Pancreas (tissue), 10 donors: ENCODE data around the gene ECSCR. TPM values are rescaled to one million over a fixed set of nuclear protein-coding genes. Genes with fewer than 3 reads are reported as not detected.
A peak's percentile ranks its signal among the peaks of the same experiment; 100 is the strongest.

Experiments
- ATAC-seq, 4 donors: fragments of 200-7000 bp; cut with Tn5 transposase; one replicate each; pipeline versions ENCODE4 v1.8.0 to v1.9.1; 2020; ENCODE audit warnings: mild to moderate bottlenecking in 4 of 4, moderate library complexity in 4 of 4
- DNase-seq, 6 donors: peaks; one replicate each; pipeline ENCODE4 v3.0.0-alpha.2; 2020
- FAIRE-seq: peaks from 2 replicates; lab custom pipeline; 2012; peaks lifted over from hg19 to GRCh38; lab: Jason Lieb, UNC
- H3K27ac ChIP-seq, 4 donors: fragments of 200-600 bp; sonication (generic); 1 replicate in 3 of 4; 2 replicates in 1 of 4; pipeline versions ENCODE4 v1.5.0 to v1.8.0; 2020
- H3K27me3 ChIP-seq, 4 donors: fragments of 200-600 bp; one replicate each; pipeline ENCODE4 v1.8.0; 2021
- H3K36me3 ChIP-seq, 3 donors: fragments of 200-600 bp; sonication (generic) in 1 of 3; one replicate each; pipeline versions ENCODE4 v1.5.0 to v1.8.0; 2020 to 2021
- H3K4me1 ChIP-seq, 3 donors: fragments of 200-600 bp; one replicate each; pipeline ENCODE4 v1.8.0; 2021
- H3K4me3 ChIP-seq, 4 donors: fragments of 200-600 bp; sonication (generic) in 2 of 4; one replicate each; pipeline versions ENCODE4 v1.5.0 to v1.8.0; 2020 to 2021
- H3K9me3 ChIP-seq, 4 donors: fragments of 200-600 bp; one replicate each; pipeline ENCODE4 v1.8.0; 2021
- whole genome bisulfite sequencing, 2 donors: extraction: QIAGEN DNeasy Blood & Tissue Kit; methylation state at CpG; one replicate each; pipeline ENCODE4 v1.1.7; 2013; 5-methylcytosine and 5-hydroxymethylcytosine counted together
- intact Hi-C, 3 donors: fragments of 100-400 bp; cut with DNase I; formaldehyde crosslinking; loops; one replicate each; pipeline versions ENCODE4 v1.11.1 to v1.14.2; 2022
- polyA plus RNA-seq, 2 donors: library from polyadenylated mRNA; stranded (reverse); fragments of 200-250 nt; gene quantifications; one replicate each; pipeline ENCODE4 v1.2.3, GENCODE V29; 2013
- total RNA-seq, 6 donors: library from RNA; stranded (reverse); fragmentation: NEBNext Ultra II Directional in 4 of 6; extraction: Animal tissue kit (Norgen Biotek cat#: 25700) in 4 of 6; gene quantifications; one replicate each; pipeline versions ENCODE4 v1.2.1 to v1.2.4, GENCODE V29; 2021 to 2023
- TF ChIP-seq, protein P1 (sequence below), 4 donors: fragments of 200-600 bp; sonication (generic) in 3 of 4; IDR thresholded peaks; one replicate each; pipeline versions ENCODE4 v1.5.0 to v1.8.0; 2021; ENCODE audit warnings: antibody characterized with exemption in 4 of 4
- donor health status: healthy with polysubstance abuse.
- donor health status: DM: no; HTN: no; CAD: no; lungs with moderate emphysema.
- donor health status: DM: no; HTN: no; CAD: no.
- donor health status: control.
- donor health status: control.
- donor health status: Bipolar disorder and iron deficiency.
- donor health status: DM: yes; HTN: yes; CAD: no.
- donor health status: DM: no; HTN: no; CAD: no.
- donor health status: DM: no; HTN: no; CAD: no.
- donor health status: DM: yes; HTN: yes; CAD: no.

ECSCR gene
- total and polyA plus RNA-seq, 8 donors, result 1.0 to 8.3 (median 2.8) TPM

DNA sequence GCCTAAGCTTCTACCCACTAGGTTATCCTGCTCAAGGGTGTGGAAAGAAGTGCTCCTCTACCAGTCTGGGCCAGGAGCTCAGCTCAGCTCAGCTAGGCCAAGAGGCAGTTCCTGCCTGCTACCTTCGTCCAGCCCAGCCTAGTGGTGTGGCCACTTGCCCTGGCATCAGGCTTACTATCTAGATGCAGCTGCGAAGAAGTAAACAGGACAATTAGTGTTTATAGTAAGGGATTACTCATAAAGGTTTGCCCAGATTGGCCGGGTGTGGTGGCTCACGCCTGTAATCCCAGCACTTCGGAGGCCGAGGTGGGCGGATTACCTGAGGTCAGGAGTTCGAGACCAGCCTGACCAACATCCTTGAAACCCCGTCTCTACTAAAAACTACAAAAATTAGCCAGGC lies 45.9 kb downstream of the ECSCR start:
- H3K36me3 ChIP-seq, result no peaks in the 10 kb centered on the region
- no peaks in the 10 kb centered on the region for H3K9me3 ChIP-seq
- intact Hi-C loops, result loop anchor here in 1 of 3 donors (5.0 kb wide), 1 partner anchor 96 kb away; no protein-coding TSS in a partner anchor
- DNase-seq, result no peak
- no peaks in the 10 kb centered on the region for H3K27me3 ChIP-seq
- H3K27ac ChIP-seq, result peak overlapping the region in 1 of 4 donors; percentile 25
- ATAC-seq, result no peak
- H3K4me1 ChIP-seq, result no peaks in the 10 kb centered on the region
- no peak overlapping the region for H3K4me3 ChIP-seq
- no peak for FAIRE-seq
- TF ChIP-seq, protein P1, sequence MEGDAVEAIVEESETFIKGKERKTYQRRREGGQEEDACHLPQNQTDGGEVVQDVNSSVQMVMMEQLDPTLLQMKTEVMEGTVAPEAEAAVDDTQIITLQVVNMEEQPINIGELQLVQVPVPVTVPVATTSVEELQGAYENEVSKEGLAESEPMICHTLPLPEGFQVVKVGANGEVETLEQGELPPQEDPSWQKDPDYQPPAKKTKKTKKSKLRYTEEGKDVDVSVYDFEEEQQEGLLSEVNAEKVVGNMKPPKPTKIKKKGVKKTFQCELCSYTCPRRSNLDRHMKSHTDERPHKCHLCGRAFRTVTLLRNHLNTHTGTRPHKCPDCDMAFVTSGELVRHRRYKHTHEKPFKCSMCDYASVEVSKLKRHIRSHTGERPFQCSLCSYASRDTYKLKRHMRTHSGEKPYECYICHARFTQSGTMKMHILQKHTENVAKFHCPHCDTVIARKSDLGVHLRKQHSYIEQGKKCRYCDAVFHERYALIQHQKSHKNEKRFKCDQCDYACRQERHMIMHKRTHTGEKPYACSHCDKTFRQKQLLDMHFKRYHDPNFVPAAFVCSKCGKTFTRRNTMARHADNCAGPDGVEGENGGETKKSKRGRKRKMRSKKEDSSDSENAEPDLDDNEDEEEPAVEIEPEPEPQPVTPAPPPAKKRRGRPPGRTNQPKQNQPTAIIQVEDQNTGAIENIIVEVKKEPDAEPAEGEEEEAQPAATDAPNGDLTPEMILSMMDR (IDR thresholded peaks at IDR 0.05), result no peak
- 85 to 87% methylated on average over 9 of the region's 9 CpGs for WGBS, 2 donors

DNA sequence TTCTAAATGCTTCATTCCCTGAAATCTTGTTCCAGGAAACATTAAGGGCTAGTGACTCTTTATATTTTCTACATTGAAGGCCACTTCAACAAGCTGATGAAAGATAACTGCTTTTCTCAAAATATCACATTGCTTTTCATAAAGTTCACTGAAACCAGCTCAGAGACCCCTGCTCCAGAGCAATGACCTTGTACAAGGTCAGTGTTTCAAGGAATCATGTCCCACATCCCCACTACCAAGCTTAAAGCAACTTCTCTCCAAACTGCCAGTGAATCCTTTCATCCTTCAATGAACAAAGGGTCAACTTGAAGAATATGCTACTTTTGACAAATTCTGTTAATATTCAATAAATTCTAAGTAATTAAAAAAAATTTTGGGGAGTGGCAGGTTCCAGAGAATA lies 46.7 kb downstream of the ECSCR start:
- intact Hi-C loops, result loop anchor here in 1 of 3 donors (5.0 kb wide), 1 partner anchor 96 kb away; no protein-coding TSS in a partner anchor
- FAIRE-seq (no peak), DNase-seq (no peak), ATAC-seq (no peak)
- no peaks in the 10 kb centered on the region for H3K4me1 ChIP-seq
- H3K36me3 ChIP-seq, result no peaks in the 10 kb centered on the region
- no peaks in the 10 kb centered on the region for H3K9me3 ChIP-seq
- H3K4me3 ChIP-seq, result no peak overlapping the region
- H3K27me3 ChIP-seq, result no peaks in the 10 kb centered on the region
- TF ChIP-seq, protein P1 (IDR thresholded peaks at IDR 0.05), result no peak
- peak overlapping the region in 3 of 4 donors; percentile 10 to 25 (median 12) for H3K27ac ChIP-seq

DNA sequence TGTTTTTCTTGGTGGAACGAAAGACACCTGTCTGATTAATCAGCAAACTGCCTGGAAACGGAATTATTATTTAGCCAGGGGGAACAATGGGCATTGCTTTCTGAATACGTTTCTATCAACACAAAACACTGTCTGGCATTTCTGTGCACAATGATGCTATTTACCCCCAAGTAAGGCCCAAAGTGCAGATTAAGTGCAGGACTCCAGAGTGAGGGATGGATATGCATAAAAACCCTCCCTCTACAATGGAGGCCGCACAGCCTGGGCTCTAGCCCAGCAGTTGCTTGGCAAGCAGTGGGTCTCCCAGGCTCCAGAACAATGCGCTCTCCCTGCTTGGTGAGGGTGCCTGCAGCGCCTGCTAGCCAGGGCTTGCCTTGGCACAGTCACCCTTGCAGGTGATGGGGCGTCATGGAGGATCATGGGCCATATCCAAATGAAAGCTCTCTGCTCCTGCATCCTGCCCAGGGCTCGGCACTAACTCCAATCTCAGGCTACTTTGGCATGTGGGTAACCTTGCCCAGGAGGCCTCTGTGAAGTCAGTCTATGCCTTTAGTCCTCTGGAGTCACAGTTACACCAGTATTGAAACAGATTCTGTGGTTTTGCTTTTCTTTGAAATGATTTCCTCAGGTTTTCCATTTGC lies 47.2 kb downstream of the ECSCR start:
- WGBS, 2 donors, result 56 to 60% methylated on average over 8 of the region's 8 CpGs
- TF ChIP-seq, protein P1 (IDR thresholded peaks at IDR 0.05), result no peak
- FAIRE-seq (no peak), ATAC-seq (peak; percentile 44 to 76 (median 65)), DNase-seq (peak in 2 of 6 donors; percentile 33 to 39)
- Histone ChIP-seq H3K36me3 (no peaks in the 10 kb centered on the region), H3K4me3 (no peak overlapping the region), H3K9me3 (no peaks in the 10 kb centered on the region), H3K4me1 (no peaks in the 10 kb centered on the region), H3K27me3 (no peaks in the 10 kb centered on the region), H3K27ac (peak overlapping the region in 3 of 4 donors; percentile 10 to 25 (median 12))
- intact Hi-C loops, result loop anchor here in 1 of 3 donors (5.0 kb wide), 1 partner anchor 97 kb away; no protein-coding TSS in a partner anchor

DNA sequence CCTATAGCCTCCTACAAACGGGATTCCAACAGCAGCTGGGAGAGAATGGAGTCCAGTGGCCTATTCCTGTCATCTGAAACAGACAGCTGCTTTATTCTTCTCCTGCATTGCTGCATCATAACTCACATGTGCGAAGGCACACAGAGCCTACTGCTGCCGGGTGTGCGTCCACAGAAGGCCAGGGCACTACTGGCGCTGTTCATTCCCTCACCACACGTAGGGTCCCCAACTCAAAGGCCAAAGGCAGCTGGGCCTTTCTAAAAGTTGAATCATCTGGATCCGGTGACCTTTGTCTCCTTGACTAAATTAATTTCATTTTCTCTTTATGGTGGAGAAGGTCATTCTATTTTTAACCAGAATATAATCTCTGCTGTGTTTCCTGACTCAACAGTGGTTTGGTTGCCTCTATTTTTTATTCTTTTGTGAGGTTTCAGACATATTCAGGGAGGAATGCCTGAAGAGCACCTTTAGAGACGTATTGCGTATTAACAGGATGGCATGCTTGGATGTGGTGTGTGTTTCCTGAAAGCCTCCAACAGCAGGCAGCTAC lies 47.9 kb downstream of the ECSCR start:
- H3K4me3 ChIP-seq, result no peak overlapping the region
- intact Hi-C loops, result loop anchor here in 1 of 3 donors (5.0 kb wide), 1 partner anchor 98 kb away; no protein-coding TSS in a partner anchor
- FAIRE-seq (no peak), ATAC-seq (peak; percentile 13 to 42 (median 40)), DNase-seq (no peak)
- no peaks in the 10 kb centered on the region for H3K4me1 ChIP-seq
- H3K9me3 ChIP-seq, result no peaks in the 10 kb centered on the region
- no peaks in the 10 kb centered on the region for H3K36me3 ChIP-seq
- WGBS, 2 donors, result 75 to 79% methylated on average over 9 of the region's 9 CpGs
- H3K27ac ChIP-seq, result peak overlapping the region in 3 of 4 donors; percentile 17 to 32 (median 25)
- TF ChIP-seq, protein P1 (IDR thresholded peaks at IDR 0.05), result no peak
- H3K27me3 ChIP-seq, result no peaks in the 10 kb centered on the region

DNA sequence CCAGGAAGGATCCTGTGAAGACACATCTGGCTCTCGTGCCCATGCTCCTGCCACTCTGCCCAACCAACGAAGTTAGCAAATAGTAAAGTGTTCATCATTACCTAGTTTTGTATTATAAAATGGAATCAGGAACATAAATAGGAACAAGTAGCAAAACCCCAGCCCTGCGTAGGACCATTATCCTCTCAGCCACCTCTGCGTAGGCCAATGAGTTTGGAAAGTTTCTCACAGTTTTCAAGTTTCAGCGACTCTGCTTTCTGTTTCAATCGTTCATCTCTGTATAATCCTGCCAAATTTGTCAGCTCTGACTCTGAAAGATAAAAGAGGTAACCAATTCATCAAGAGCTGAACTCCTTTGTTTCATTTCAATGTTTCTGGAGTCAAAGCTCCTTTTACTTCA lies 48.6 kb downstream of the ECSCR start:
- DNase-seq, result no peak
- TF ChIP-seq, protein P1 (IDR thresholded peaks at IDR 0.05), result no peak
- Histone ChIP-seq H3K27me3 (no peaks in the 10 kb centered on the region), H3K4me1 (no peaks in the 10 kb centered on the region), H3K4me3 (no peak overlapping the region), H3K27ac (peak overlapping the region in 1 of 4 donors; percentile 32), H3K36me3 (no peaks in the 10 kb centered on the region), H3K9me3 (no peaks in the 10 kb centered on the region)
- intact Hi-C loops, result no loop called here
- ATAC-seq, result no peak
- FAIRE-seq, result no peak
- WGBS, 2 donors, result 79 to 81% methylated on average over 6 of the region's 6 CpGs
